ENCODE results near the gene ACTR1A.
"Not testable (repeated sequence)": the region's sequence is repeated elsewhere in the genome, so short reads cannot be mapped to it uniquely, and the experiment has no call there.

Gene ACTR1A

DNA sequence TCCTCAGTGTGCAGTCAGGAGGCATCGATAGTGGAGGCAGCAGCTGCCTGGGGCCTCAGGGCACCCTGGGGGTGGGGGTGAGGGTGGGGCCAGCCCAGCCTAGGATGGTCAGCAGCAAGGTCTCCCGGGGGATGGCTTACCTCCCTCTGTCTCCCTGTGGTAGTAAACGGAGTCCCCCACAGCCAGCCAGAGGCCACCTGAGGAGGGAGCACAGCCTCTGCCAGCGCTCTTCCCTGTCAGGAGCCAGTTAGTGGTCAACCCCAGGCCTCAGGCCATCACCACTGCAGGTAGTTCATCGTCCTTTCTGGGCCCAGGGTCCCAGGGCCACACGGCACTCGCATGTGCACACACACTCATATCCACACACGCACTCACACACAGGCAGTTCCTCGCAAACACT, 22.1 kb downstream of the ACTR1A start:
- DNase-seq, result no peak

- no peak for DNase-seq
Observed at GRCh38 chr10:102479651-102480050, 22.9 kb downstream of the ACTR1A start.

DNA sequence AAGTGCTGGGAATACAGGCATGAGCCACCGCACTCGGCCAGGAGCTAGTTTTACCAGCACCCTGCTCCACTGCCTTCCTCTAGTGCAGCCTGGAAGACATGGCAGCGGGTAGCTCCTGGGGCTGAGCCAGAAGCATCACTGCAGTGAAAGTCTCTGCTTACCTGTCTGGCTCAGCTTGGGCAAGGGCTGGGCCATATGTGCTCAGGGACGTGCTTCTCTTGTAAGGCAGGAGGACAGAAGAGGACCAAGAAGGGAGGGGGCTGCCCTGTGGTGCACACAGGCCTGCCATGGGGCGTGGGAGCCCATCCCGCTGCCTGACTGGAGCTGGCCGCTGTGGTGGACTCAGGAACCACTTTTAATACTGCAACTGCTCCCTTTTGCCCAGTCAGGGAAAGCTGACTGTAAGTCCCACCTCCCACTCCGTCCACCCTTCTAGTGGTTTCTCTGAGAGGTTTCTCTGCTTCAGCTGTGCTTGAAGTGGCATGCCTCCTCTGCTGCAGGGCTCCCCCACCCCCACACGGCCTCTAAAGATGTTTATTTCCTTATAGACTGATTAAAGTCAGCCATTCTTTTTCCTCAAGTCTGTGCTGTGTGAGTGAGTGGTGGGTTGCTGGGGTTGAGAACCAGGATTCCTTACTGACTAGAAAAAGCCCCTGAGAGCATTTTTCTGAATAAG, 25.9 kb downstream of the ACTR1A start:
- no peak for DNase-seq

DNA sequence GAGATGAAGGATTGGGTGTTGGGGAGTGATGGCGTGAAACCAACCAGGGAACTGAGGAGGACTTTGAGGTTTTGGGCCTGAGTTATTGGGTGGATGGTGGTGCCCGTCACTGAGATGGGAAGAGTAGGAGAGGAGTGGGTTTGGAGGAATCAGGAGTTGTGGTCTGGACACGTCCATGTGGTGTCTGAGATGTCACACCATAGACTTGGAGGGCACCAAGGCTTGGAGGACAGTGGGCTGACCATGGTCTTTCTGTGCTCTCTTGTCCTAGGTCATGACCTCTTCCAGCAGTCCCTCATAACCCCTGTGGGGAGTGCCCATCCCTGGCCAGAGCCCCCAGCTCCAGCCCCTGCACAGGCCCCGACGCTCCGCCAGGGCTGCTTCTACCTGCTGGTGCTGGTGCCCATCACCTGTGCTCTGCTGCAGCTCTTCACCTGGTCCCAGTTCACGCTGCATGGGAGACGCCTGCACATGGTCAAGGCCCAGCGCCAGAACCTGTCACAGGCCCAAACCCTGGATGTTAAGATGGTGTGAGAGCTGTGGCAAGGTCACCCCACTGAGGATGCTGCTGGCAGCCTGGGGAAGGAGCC, 27.0 kb downstream of the ACTR1A start:
- DNase-seq, result no peak

DNA sequence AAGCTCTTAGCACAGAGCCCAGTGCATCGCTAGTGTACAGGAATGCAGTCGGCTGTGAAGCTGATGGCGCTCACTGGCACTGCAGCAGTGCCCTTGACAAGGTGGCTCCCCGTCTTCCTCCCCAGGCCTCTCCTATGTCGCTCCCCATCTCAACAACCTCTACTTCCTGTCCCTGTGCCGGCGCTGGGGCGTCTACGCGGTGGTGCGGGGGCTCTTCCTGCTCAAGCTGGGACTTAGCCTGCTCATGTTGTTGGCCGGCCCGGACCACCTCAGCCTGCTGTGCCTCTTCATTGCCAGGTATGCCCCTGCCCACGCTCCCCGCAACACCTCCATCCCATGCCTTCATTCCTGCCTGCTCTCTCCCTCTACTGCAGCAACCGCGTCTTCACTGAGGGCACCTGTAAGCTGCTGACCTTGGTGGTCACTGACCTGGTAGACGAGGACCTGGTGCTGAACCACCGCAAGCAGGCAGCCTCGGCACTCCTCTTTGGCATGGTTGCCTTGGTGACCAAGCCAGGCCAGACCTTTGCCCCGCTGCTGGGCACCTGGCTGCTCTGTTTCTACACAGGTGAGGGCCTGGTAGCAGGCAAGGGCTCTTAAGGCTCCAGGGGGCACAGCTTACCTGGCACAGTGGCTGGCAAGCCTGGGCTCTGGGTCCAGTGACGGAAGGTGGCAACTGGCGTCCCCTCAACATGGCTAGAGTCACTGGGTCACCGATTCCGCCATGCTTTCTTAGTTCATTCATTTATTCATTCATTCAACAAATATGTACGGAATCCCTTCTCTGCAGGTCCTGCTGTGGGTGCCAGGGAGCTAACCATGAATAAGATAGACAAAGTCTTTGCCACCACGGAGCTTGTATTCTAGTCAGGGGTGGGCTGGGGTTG, 28.8 kb downstream of the ACTR1A start:
- DNase-seq, result no peak

- DNase-seq, result no peak
Observed at GRCh38 chr10:102470579-102471546, 31.6 kb downstream of the ACTR1A start.

DNA sequence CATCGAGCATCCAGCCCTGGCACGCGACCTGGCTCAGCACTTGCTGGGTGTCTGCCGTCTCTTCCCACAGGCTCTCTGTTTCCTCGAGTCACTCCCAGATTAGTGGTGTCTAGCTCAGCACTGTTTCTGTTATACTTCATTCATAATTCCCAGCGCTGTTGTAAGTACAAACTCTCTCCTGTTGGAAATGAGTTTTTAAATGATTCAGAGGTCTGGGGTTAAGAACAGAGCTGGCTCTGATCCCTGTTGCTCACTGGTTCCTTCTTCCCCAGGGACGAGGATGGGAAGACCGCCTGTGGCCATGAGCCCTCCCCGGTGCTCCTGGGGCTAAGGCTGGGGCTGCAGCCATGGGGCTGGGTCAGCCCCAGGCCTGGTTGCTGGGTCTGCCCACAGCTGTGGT, 33.8 kb downstream of the ACTR1A start:
- DNase-seq, result no peak

DNA sequence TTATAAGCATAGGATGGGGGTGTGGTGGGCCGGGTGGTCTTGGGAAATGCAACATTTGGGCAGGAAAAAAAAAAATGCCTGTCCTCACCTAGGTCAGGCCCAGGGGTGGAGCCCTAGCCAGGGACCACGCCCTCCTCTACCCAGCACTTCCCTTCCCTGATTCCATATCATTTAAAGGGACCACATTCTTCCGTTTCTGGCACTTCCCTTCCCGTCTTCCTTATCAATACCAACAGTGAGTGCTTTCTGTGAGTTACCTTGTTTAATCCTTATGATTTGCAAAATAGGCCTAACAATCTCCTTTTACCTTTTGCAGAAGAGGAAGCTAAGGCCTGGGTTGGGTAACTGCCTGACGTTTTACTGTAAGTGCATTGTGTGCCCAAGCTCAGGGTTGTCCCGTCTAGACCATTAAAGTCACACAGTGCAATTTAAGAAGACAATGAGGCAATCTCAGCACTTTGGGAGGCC, 34.5 kb downstream of the ACTR1A start:
- no peak for DNase-seq

DNA sequence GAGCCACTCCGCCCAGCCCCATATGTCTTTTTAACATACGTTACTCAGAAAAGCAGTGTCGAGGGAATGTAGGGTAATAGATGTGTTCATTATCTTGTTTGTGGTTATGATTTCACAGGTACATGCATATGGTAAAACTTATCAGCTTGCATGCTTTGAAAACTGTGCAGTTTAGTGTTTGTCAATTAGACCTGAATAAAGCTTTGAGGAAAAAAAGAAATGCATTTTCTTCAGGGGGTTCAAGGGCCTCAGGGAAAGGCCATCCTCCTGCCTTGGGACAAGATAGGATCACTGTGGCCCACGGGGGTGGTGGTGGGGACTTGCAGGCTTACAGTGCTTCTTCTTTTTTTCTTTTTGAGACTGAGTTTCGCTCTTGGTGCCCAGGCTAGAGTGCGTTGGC, 35.2 kb downstream of the ACTR1A start:
- no peak for DNase-seq

DNA sequence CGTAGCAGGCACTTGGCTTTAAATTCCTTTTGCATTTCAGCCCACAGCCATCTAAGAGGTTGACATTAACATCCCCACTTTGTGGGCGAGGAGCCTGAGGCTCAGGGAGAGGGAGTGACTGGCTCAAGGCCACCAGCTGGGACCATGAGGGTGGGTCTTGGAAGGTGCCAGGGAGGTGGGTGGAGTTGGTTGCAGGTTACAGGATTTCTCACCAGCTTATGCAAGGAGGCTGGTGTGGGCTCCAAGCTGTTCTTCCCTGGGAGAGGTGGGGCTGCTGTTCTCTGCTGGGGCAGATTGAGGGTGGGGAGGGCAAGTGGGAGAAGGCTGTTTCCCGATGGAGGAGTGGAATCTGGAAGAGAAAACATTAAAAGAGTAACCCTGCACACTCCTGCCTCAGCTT, 37.0 kb downstream of the ACTR1A start:
- no peak for DNase-seq

DNA sequence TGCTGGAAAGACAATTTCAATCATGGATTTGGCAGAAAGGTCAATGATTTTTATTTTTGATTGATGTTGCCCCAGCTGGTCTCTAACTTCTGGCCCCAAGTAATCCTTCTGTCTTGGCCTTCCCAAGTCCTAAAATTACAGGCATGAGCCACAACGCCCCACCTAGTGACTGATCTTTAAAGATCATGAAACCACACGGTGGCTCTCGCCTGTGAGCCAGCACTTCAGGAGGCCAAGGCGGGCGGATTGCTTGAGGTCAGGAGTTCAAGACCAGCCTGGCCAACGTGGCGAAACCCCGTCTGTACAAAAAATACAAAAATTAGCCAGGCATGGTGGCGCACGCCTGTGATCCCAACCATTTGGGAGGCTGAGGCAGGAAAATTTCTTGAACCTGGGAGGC, 38.5 kb downstream of the ACTR1A start:
- no peak for DNase-seq

DNA sequence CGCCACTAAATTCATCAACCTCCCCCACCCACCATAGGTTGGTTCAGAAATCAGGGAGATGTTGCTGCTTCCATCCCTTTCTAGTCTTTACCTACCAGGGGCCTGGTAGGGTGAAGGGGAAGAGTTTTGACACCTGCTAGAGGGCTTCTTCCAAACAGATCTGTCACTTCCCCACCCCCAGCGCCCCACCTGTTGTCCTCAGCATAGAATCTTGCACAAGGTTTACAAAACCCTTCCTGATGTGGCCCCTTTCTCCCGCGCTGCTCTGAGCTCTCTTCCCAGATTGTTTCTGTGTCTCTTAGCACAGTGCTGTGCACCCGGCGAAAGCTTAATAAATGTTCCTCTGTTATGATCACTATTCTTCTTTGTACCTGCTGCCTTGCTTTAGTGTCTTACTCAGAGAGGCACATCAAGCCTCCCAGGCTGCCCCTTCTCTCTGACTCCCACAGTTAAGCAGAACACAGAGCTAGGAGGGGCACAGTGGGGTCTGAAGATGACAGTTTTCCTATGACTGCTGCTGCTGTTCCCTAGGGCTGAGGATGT, 39.9 kb downstream of the ACTR1A start:
- no peak for DNase-seq

- peak; percentile 79 for DNase-seq
Observed at GRCh38 chr10:102461187-102462054, 41.1 kb downstream of the ACTR1A start.

GRCh38 chr10:102460836-102461186, 41.7 kb downstream of the ACTR1A start:
- DNase-seq, result no peak

- no peak for DNase-seq
Observed at GRCh38 chr10:102458656-102459055, 43.9 kb downstream of the ACTR1A start.

- DNase-seq, result no peak
Observed at GRCh38 chr10:102457591-102458150, 44.8 kb downstream of the ACTR1A start.

DNA sequence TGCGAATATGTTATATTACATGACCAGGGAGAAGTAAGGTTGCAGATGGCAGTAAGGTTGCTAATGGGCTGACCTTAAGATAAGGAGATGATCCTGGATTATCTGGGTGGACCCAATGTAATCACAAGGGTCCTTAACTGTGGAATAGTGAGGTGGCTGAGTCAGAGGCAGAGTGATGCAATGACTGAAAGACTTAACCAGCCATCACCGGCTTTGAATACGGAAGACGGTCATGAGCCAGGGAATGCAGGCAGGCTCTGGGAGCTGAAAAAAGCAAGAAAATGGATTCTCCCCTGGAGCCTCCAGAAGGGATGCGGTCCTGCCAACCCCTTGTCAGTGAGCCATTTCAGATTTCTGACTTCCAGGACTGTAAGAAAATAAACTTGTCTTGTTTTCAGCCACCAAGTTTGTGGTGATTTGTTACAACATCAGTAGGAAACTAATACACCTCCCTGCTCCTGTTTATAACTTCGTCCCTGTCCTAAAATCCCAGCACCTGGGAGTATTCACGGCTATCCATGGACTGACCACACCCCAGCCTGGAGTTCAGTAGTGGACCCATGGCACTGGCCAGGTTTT, 46.5 kb downstream of the ACTR1A start:
- peak; percentile 72 for DNase-seq

DNA sequence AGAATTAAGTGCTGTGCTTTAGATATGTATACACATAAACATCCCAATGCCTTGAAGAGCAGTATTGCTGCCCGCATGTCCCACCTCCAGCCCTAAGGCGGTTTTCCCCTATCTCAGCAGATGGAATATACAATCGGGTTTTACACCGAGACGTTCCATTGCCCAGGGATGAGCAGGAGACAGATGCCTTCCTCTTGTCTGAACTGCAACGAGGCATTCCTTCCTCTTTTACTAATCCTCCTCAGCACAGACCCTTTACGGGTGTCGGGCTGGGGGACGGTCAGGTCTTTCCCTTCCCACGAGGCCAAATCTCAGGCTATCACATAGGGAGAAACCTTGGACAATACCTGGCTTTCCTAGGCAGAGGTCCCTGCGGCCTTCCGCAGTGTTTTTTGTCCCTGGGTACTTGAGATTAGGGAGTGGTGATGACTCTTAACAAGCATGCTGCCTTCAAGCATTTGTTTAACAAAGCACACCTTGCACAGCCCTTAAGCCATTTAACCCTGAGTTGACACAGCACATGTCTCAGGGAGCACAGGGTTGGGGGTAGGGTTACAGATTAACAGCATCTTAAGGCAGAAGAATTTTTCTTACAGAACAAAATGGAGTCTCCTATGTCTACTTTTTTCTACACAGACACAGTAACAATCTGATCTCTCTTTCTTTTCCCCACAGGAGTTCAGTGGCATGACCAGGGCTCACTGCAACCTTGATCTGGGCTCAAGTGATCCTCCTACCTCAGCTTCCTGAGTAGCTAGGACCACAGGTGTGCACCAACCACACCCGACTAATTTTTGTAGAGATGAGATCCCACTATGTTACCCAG, 47.6 kb downstream of the ACTR1A start:
- not testable (repeated sequence) for DNase-seq

DNA sequence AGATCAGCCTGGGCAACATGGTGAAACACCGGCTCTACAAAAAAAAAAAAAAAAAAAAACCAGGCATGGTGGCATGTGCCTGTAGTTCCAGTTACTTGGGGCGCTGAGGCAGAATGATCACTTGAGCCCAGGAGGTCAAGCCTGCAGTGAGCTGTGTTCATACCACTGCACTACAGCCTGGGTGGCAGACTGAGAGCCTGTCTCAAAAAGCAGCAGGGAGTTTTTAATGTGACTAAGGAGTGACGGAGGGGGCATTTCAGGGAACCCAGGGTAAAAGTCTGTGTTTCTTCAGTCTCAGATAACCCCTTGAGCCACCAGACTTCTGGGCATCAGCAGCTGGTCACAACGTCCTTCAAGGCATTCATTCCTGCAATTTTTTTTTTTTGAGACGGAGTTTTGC, 49.0 kb downstream of the ACTR1A start:
- no peak for DNase-seq

All from fibroblast of skin of back (primary cell).